ENCODE results near the gene INTS1. TPM values are rescaled to one million over a fixed set of nuclear protein-coding genes. Genes with fewer than 3 reads are reported as not detected.
A peak's percentile ranks its signal among the peaks of the same experiment; 100 is the strongest.

Gene INTS1
- polyA plus RNA-seq, 2 of the 4 experiments (the other 2 are of a cell fraction) = 14.6 to 48.1 TPM

DNA sequence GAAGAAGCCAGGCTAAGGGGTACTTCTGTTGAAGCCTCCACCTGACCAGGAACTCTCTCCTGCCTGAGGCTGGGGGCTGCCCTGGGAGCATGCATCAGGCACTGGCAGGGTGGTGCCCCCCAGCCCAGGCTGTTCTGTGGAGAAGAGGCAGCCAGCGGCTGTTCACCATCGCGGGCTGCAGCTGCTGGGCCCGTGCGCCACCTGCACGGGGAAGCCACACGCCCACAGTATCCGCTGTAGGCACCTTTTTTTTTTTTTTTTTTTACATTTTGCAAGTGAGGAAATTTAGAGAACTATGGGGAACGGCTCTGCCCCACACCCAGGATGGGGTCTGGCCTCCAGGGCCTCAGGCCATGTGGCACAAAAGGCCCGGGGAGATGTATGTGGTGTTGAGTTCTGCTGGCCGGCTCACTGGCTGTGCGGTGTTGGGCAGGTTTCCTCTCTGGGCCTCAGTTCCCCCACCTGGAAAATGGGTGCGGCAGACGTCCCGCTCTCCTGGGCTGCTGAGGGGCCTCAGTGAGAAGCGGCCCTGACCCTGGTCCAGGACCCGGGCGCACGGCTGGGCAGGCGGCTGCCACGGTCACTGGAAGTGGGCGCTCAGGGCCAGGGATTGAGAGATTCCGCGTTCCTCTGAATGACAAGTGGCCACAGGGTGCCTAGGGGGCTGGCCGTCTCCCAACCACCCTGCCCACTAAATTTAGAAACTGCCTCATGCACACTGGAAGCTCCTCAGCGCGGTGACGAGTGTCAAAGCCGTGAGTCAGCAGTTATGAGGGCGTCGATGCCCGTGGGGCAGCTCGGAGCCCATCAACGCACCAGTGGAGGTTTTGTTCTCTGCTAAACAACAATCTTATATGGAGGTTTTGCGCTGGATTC lies 8.8 kb upstream of the INTS1 start (continued):
- TF ChIP-seq FOXS1 (CRISPR knock-in tag; IDR thresholded peaks at IDR 0.05) (no peak; the same call in 1 of the 2 replicates), RARB (CRISPR knock-in tag; IDR thresholded peaks at IDR 0.05) (peak; percentile 26; the same call in 1 of the 2 replicates), RFX5 (IDR thresholded peaks at IDR 0.05) (no peak), HEYL (CRISPR knock-in tag; IDR thresholded peaks at IDR 0.05) (no peak; the same call in 1 of the 2 replicates), EHF (CRISPR knock-in tag; IDR thresholded peaks at IDR 0.05) (no peak), BHLHE40 (IDR thresholded peaks at IDR 0.05; ENCODE audit: low read depth, low read length) (no peak), JUNB (IDR thresholded peaks at IDR 0.05) (no peak; the same call in 1 of the 2 replicates), FOSB (CRISPR knock-in tag; IDR thresholded peaks at IDR 0.05) (no peak), EHMT2 (IDR thresholded peaks at IDR 0.05; ENCODE audit: low read depth) (no peak), ZC3H11A (IDR thresholded peaks at IDR 0.05) (no peak), NFE2L2 (conservative IDR thresholded peaks at IDR 0.05; ENCODE audit: low read length) (peak; percentile 95), TFCP2L1 (CRISPR knock-in tag; IDR thresholded peaks at IDR 0.05) (peak; percentile 67; the same call in 1 of the 2 replicates), SMC3 (IDR thresholded peaks at IDR 0.05) (no peak), CBX2 (IDR thresholded peaks at IDR 0.05; ENCODE audit: borderline replicate concordance, low read depth) (no peak), HOXA7 (CRISPR knock-in tag; IDR thresholded peaks at IDR 0.05) (0 out of 2 replicates have a peak, but pooled peaks have one; percentile 14), KDM5A (IDR thresholded peaks at IDR 0.05) (no peak), ZNF302 (CRISPR knock-in tag; IDR thresholded peaks at IDR 0.05) (no peak; the same call in 1 of the 2 replicates), CHD4 (IDR thresholded peaks at IDR 0.05; ENCODE audit: borderline replicate concordance) (peak; percentile 72), MAZ (IDR thresholded peaks at IDR 0.05; ENCODE audit: borderline replicate concordance, low read depth, low read length) (no peak), TP53 (CRISPR knock-in tag; IDR thresholded peaks at IDR 0.05) (peak; percentile 71; the same call in 1 of the 2 replicates)
- TF ChIP-seq, protein P1, sequence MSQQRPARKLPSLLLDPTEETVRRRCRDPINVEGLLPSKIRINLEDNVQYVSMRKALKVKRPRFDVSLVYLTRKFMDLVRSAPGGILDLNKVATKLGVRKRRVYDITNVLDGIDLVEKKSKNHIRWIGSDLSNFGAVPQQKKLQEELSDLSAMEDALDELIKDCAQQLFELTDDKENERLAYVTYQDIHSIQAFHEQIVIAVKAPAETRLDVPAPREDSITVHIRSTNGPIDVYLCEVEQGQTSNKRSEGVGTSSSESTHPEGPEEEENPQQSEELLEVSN (IDR thresholded peaks at IDR 0.05; ENCODE audit: borderline replicate concordance, low read depth) = peak; percentile 65; the same call in 1 of the 2 replicates
- TF ChIP-seq, protein P2, sequence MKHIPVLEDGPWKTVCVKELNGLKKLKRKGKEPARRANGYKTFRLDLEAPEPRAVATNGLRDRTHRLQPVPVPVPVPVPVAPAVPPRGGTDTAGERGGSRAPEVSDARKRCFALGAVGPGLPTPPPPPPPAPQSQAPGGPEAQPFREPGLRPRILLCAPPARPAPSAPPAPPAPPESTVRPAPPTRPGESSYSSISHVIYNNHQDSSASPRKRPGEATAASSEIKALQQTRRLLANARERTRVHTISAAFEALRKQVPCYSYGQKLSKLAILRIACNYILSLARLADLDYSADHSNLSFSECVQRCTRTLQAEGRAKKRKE (CRISPR knock-in tag; IDR thresholded peaks at IDR 0.05; ENCODE audit: low read depth) = no peak; the same call in 1 of the 2 replicates
- TF ChIP-seq, protein P3, sequence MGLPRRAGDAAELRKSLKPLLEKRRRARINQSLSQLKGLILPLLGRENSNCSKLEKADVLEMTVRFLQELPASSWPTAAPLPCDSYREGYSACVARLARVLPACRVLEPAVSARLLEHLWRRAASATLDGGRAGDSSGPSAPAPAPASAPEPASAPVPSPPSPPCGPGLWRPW (IDR thresholded peaks at IDR 0.05) = no peak
- TF ChIP-seq, protein P4, sequence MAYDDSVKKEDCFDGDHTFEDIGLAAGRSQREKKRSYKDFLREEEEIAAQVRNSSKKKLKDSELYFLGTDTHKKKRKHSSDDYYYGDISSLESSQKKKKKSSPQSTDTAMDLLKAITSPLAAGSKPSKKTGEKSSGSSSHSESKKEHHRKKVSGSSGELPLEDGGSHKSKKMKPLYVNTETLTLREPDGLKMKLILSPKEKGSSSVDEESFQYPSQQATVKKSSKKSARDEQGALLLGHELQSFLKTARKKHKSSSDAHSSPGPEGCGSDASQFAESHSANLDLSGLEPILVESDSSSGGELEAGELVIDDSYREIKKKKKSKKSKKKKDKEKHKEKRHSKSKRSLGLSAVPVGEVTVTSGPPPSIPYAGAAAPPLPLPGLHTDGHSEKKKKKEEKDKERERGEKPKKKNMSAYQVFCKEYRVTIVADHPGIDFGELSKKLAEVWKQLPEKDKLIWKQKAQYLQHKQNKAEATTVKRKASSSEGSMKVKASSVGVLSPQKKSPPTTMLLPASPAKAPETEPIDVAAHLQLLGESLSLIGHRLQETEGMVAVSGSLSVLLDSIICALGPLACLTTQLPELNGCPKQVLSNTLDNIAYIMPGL (CRISPR knock-in tag; IDR thresholded peaks at IDR 0.05; ENCODE audit: borderline replicate concordance) = no peak
- TF ChIP-seq, protein P5, sequence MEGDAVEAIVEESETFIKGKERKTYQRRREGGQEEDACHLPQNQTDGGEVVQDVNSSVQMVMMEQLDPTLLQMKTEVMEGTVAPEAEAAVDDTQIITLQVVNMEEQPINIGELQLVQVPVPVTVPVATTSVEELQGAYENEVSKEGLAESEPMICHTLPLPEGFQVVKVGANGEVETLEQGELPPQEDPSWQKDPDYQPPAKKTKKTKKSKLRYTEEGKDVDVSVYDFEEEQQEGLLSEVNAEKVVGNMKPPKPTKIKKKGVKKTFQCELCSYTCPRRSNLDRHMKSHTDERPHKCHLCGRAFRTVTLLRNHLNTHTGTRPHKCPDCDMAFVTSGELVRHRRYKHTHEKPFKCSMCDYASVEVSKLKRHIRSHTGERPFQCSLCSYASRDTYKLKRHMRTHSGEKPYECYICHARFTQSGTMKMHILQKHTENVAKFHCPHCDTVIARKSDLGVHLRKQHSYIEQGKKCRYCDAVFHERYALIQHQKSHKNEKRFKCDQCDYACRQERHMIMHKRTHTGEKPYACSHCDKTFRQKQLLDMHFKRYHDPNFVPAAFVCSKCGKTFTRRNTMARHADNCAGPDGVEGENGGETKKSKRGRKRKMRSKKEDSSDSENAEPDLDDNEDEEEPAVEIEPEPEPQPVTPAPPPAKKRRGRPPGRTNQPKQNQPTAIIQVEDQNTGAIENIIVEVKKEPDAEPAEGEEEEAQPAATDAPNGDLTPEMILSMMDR (IDR thresholded peaks at IDR 0.05) = no peak

Data from A549 (cell line).